Astrocyte (in vitro differentiated cells and primary cell): ENCODE measurements around the gene MAP4K4. TPM values are rescaled to one million over a fixed set of nuclear protein-coding genes. Genes with fewer than 3 reads are reported as not detected.

Experiments used
- DNase-seq: peaks from one replicate; pipeline ENCODE4 v3.0.0-alpha.2; 2010; ENCODE audit warnings: low read depth
- FAIRE-seq: peaks from 2 replicates; lab custom pipeline; 2011; peaks lifted over from hg19 to GRCh38; lab: Jason Lieb, UNC
- H2AFZ ChIP-seq: 2 replicates; pipeline ENCODE4 v1.6.0; 2012; ENCODE audit warnings: low read depth, low read length, inconsistent platforms
- H3K27ac ChIP-seq: 2 replicates; pipeline ENCODE4 v1.5.1; 2011; ENCODE audit warnings: low read depth, low read length, inconsistent platforms
- H3K27me3 ChIP-seq: 2 replicates; pipeline ENCODE4 v1.6.0; 2011; ENCODE audit warnings: low read length, inconsistent platforms; ENCODE audit not compliant: insufficient read depth
- H3K36me3 ChIP-seq: 2 replicates; pipeline ENCODE4 v1.5.1; 2011; ENCODE audit warnings: low read length, inconsistent platforms; ENCODE audit not compliant: insufficient read depth
- H3K4me1 ChIP-seq: 2 replicates; pipeline ENCODE4 v1.5.1; 2011; ENCODE audit warnings: low read length, inconsistent platforms; ENCODE audit not compliant: insufficient read depth
- H3K4me2 ChIP-seq: 2 replicates; pipeline ENCODE4 v1.6.0; 2012; ENCODE audit warnings: low read length, inconsistent platforms
- H3K4me3 ChIP-seq: 2 replicates; pipeline ENCODE4 v1.5.1; 2011; ENCODE audit warnings: low read depth, mild to moderate bottlenecking, low read length, inconsistent platforms; ENCODE audit not compliant: insufficient read depth
- H3K79me2 ChIP-seq: 2 replicates; pipeline ENCODE4 v1.6.0; 2012; ENCODE audit warnings: mild to moderate bottlenecking, low read length, inconsistent platforms; ENCODE audit not compliant: insufficient read depth
- H3K9ac ChIP-seq: 2 replicates; pipeline ENCODE4 v1.6.0; 2012; ENCODE audit warnings: mild to moderate bottlenecking, low read length, inconsistent platforms
- H3K9me3 ChIP-seq: 2 replicates; pipeline ENCODE4 v1.5.1; 2012; ENCODE audit warnings: low read depth, mild to moderate bottlenecking, low read length, inconsistent platforms; ENCODE audit not compliant: insufficient read depth
- H4K20me1 ChIP-seq: 2 replicates; pipeline ENCODE4 v1.6.0; 2012; ENCODE audit warnings: low read length, inconsistent platforms; ENCODE audit not compliant: insufficient read depth
- H3K27ac Mint-ChIP-seq: one replicate; pipeline ENCODE4 v1.8.0; 2021; ENCODE audit warnings: mild to moderate bottlenecking, mixed read lengths; ENCODE audit not compliant: unreplicated experiment
- H3K27me3 Mint-ChIP-seq: one replicate; pipeline ENCODE4 v1.8.0; 2021; ENCODE audit warnings: low read depth, mixed read lengths; ENCODE audit not compliant: unreplicated experiment
- H3K36me3 Mint-ChIP-seq: one replicate; pipeline ENCODE4 v1.8.0; 2021; ENCODE audit warnings: low read depth, mixed read lengths; ENCODE audit not compliant: unreplicated experiment
- H3K4me1 Mint-ChIP-seq: one replicate; pipeline ENCODE4 v1.8.0; 2021; ENCODE audit warnings: low read depth, mixed read lengths; ENCODE audit not compliant: unreplicated experiment
- H3K4me3 Mint-ChIP-seq: one replicate; pipeline ENCODE4 v1.8.0; 2021; ENCODE audit warnings: mild to moderate bottlenecking, moderate library complexity, mixed read lengths; ENCODE audit not compliant: unreplicated experiment
- H3K9me3 Mint-ChIP-seq: one replicate; pipeline ENCODE4 v1.8.0; 2021; ENCODE audit warnings: mild to moderate bottlenecking, mixed read lengths; ENCODE audit not compliant: unreplicated experiment
- CTCF ChIP-seq: IDR thresholded peaks from 2 replicates; pipeline ENCODE4 v1.5.1; 2011; ENCODE audit warnings: low read depth, mild to moderate bottlenecking, inconsistent platforms, low read length, moderate library complexity; ENCODE audit not compliant: insufficient read depth
- EZH2 ChIP-seq: IDR thresholded peaks from 2 replicates; pipeline ENCODE4 v1.6.1; 2012; ENCODE audit warnings: mild to moderate bottlenecking, low read length, inconsistent platforms; ENCODE audit not compliant: insufficient read depth
- total RNA-seq: library from RNA; stranded (reverse); gene quantifications from 2 replicates; pipeline ENCODE4 v1.2.1, GENCODE V29; 2021

The MAP4K4 gene
- total RNA-seq, 1 donor from 2014 or later, result 231 TPM

DNA sequence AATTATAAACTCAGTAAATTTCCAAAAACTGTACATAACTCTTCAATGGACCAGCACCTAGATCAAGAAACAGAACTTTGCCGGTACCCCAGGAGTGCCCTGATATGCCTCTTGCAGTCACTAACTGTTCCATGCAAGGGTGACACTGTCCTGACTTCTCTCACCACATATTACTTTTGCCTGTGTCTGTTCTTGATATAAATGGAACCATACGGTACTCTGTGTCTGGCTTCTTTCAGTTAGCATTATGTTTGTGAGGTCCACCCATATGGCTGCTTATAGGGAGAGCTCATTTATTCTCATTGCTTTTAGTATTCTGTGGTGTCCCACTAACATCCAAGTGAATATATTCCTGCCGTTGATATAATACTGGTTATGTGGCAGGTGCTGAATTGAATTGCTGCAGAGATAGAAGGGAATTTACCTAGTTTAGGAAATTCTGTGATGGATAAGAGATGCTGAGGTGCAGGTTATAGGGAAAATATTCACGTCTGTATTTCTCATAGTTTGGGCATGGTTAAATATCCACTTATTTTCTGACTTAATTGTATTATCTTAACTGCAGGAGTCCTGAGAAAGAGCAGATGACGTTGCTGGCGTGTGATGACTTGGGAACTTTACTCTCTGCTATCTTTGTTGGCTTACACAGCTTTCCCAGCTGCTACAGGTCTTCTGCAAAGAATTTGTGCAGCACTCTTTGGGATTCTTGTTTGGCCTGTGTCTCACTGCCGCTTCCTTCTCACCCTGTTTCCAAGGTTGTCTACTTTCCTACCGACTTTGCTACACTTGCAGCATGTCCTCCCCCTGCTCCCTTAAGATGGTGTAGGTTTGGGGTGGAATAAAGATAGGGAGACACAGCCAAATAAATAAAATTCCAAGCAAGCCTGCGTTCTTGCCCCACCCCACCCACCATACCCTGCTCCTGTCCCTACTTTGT, 107.9 kb downstream of the MAP4K4 start:
- H3K27ac Mint-ChIP-seq, result peak overlapping the region; percentile 91
- peaks cover 50% of the 10 kb centered on the region for H3K4me1 ChIP-seq
- H3K36me3 ChIP-seq, result no peaks in the 10 kb centered on the region
- H3K4me3 Mint-ChIP-seq, result no peak overlapping the region
- H3K4me2 ChIP-seq, result peak overlapping the region; percentile 73
- peaks cover 74% of the 10 kb centered on the region for H3K4me1 Mint-ChIP-seq
- H2AFZ ChIP-seq, result no peak overlapping the region
- no peaks in the 10 kb centered on the region for H3K9me3 ChIP-seq
- no peak for TF ChIP-seq CTCF
- H3K27me3 Mint-ChIP-seq, result no peaks in the 10 kb centered on the region
- H4K20me1 ChIP-seq, result peaks cover 77% of the 10 kb centered on the region
- H3K4me3 ChIP-seq, result no peak overlapping the region
- peaks cover 10% of the 10 kb centered on the region for H3K36me3 Mint-ChIP-seq
- FAIRE-seq (no peak), DNase-seq (peak; percentile 83)
- H3K9ac ChIP-seq, result peak overlapping the region; percentile 70
- no peaks in the 10 kb centered on the region for H3K27me3 ChIP-seq
- peaks cover 91% of the 10 kb centered on the region for H3K79me2 ChIP-seq
- H3K9me3 Mint-ChIP-seq, result no peaks in the 10 kb centered on the region
- H3K27ac ChIP-seq, result peak overlapping the region; percentile 88

DNA sequence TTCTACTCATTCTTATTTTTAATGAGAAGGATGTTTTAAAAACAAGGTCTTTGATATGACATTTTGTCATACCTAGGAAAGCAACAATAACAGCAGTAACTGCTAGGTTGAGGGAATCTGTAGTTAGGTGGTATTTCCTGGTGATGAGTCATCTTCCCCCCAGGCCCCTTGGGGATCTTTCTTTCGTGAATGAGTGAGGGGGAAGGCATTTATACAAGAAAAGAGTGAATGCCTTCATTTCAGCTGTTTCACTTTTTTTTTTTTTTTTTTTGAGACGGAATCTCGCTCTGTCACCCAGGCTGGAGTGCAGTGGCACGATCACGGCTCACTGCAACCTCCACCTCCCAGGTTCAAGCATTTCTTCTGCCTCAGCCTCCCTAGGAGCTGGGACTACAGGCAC, 108.6 kb downstream of the MAP4K4 start:
- Mint-ChIP-seq H3K27ac (peak overlapping the region; percentile 91), H3K4me1 (peaks cover 74% of the 10 kb centered on the region), H3K27me3 (no peaks in the 10 kb centered on the region), H3K4me3 (no peak overlapping the region), H3K36me3 (peaks cover 10% of the 10 kb centered on the region), H3K9me3 (no peaks in the 10 kb centered on the region)
- no peaks in the 10 kb centered on the region for H3K27me3 ChIP-seq
- peak overlapping the region; percentile 73 for H3K4me2 ChIP-seq
- H3K9ac ChIP-seq, result peak overlapping the region; percentile 70
- peak; percentile 84 for DNase-seq
- no peak for TF ChIP-seq CTCF
- TF ChIP-seq EZH2, result no peak
- peak overlapping the region; percentile 88 for H3K27ac ChIP-seq
- H3K4me1 ChIP-seq, result peaks cover 50% of the 10 kb centered on the region
- H4K20me1 ChIP-seq, result peaks cover 73% of the 10 kb centered on the region
- peak; percentile 50 for FAIRE-seq
- H3K79me2 ChIP-seq, result peaks cover 91% of the 10 kb centered on the region
- no peaks in the 10 kb centered on the region for H3K9me3 ChIP-seq
- H3K36me3 ChIP-seq, result no peaks in the 10 kb centered on the region
- no peak overlapping the region for H2AFZ ChIP-seq
- H3K4me3 ChIP-seq, result peak overlapping the region; percentile 18

GRCh38 chr2:101806701-101807100, 109.2 kb downstream of the MAP4K4 start:
- peak overlapping the region; percentile 91 for H3K27ac Mint-ChIP-seq
- Histone ChIP-seq H3K4me2 (peak overlapping the region; percentile 73), H3K9ac (peak overlapping the region; percentile 70), H4K20me1 (peaks cover 72% of the 10 kb centered on the region), H3K36me3 (no peaks in the 10 kb centered on the region), H3K9me3 (no peaks in the 10 kb centered on the region), H2AFZ (no peak overlapping the region), H3K4me3 (peak overlapping the region; percentile 18), H3K27me3 (no peaks in the 10 kb centered on the region), H3K79me2 (peaks cover 91% of the 10 kb centered on the region), H3K27ac (peak overlapping the region; percentile 88), H3K4me1 (peaks cover 53% of the 10 kb centered on the region)
- FAIRE-seq (no peak), DNase-seq (no peak)
- no peaks in the 10 kb centered on the region for H3K9me3 Mint-ChIP-seq
- no peak for TF ChIP-seq CTCF
- no peak for TF ChIP-seq EZH2
- H3K4me3 Mint-ChIP-seq, result peak overlapping the region; percentile 30
- H3K36me3 Mint-ChIP-seq, result peaks cover 10% of the 10 kb centered on the region
- peaks cover 78% of the 10 kb centered on the region for H3K4me1 Mint-ChIP-seq
- no peaks in the 10 kb centered on the region for H3K27me3 Mint-ChIP-seq
